MM.1S (cell line): ENCODE results near the gene POU5F1.

Experiments used
- DNase-seq: peaks from one replicate; pipeline ENCODE4 v3.0.0-alpha.2; 2015
- H2AFZ ChIP-seq: fragments of 300-600 bp; sonication (generic); 2 replicates; pipeline ENCODE4 v1.6.0; 2016; ENCODE audit warnings: antibody characterized with exemption, low read length
- H3F3A ChIP-seq: fragments of 300-600 bp; sonication (generic); 2 replicates; pipeline ENCODE4 v1.6.1; 2016; ENCODE audit warnings: mild to moderate bottlenecking, antibody characterized with exemption, low read length, moderate library complexity, mixed read lengths; ENCODE audit not compliant: insufficient read depth
- H3K27ac ChIP-seq: fragments of 300-600 bp; sonication (generic); 2 replicates; pipeline ENCODE4 v1.5.1; 2016; ENCODE audit warnings: mild to moderate bottlenecking, low read length
- H3K27me3 ChIP-seq: fragments of 300-600 bp; sonication (generic); replicated peaks from 2 replicates; pipeline ENCODE4 v1.6.0; 2016; ENCODE audit warnings: low read length; ENCODE audit not compliant: insufficient read depth
- H3K36me3 ChIP-seq: fragments of 300-600 bp; sonication (generic); replicated peaks from 2 replicates; pipeline ENCODE4 v1.6.1; 2016; ENCODE audit warnings: mild to moderate bottlenecking, low read length, mixed read lengths; ENCODE audit not compliant: insufficient read depth
- H3K4me1 ChIP-seq: fragments of 300-600 bp; sonication (generic); 2 replicates; pipeline ENCODE4 v1.6.1; 2016; ENCODE audit warnings: low read length, mixed read lengths
- H3K4me2 ChIP-seq: fragments of 300-600 bp; sonication (generic); 2 replicates; pipeline ENCODE4 v1.6.0; 2016; ENCODE audit warnings: low read depth, low read length
- H3K4me3 ChIP-seq: fragments of 300-600 bp; sonication (generic); 2 replicates; pipeline ENCODE4 v1.5.1; 2016; ENCODE audit warnings: low read length, mixed read lengths
- H3K79me2 ChIP-seq: fragments of 300-600 bp; sonication (generic); 2 replicates; pipeline ENCODE4 v1.6.1; 2016; ENCODE audit warnings: mixed run types, low read length, mixed read lengths
- H3K9ac ChIP-seq: fragments of 300-600 bp; sonication (generic); 2 replicates; pipeline ENCODE4 v1.6.1; 2016; ENCODE audit warnings: low read length, mixed read lengths
- H3K9me2 ChIP-seq: fragments of 300-600 bp; sonication (generic); replicated peaks from 2 replicates; pipeline ENCODE4 v1.6.1; 2016; ENCODE audit warnings: mild to moderate bottlenecking, low read length, mixed read lengths; ENCODE audit not compliant: insufficient read depth
- H3K9me3 ChIP-seq: fragments of 300-600 bp; sonication (generic); replicated peaks from 2 replicates; pipeline ENCODE4 v1.6.1; 2016; ENCODE audit warnings: mild to moderate bottlenecking, low read length, mixed read lengths; ENCODE audit not compliant: insufficient read depth
- H4K20me1 ChIP-seq: fragments of 300-600 bp; sonication (generic); 2 replicates; pipeline ENCODE4 v1.6.1; 2016; ENCODE audit warnings: mild to moderate bottlenecking, low read length, moderate library complexity, mixed read lengths; ENCODE audit not compliant: insufficient read depth
- CTCF ChIP-seq: fragments of 300-600 bp; sonication (generic); IDR thresholded peaks from 2 replicates; pipeline ENCODE4 v1.5.1; 2016; ENCODE audit warnings: antibody characterized with exemption, low read length, mixed read lengths
- EZH2 ChIP-seq: fragments of 300-600 bp; sonication (generic); optimal IDR thresholded peaks from 2 replicates; pipeline ENCODE3; 2017; ENCODE audit warnings: low read depth, mild to moderate bottlenecking, antibody characterized with exemption, low read length, mixed read lengths
- EZH2phosphoT487 ChIP-seq: fragments of 300-600 bp; sonication (generic); IDR thresholded peaks from 2 replicates; pipeline ENCODE4 v1.6.1; 2018; ENCODE audit warnings: antibody characterized with exemption, low read length

POU5F1 gene

GRCh38 chr6:31178143-31179041 is 7.9 kb upstream of the POU5F1 start:
- Histone ChIP-seq H4K20me1 (no peaks in the 10 kb centered on the region), H3K27me3 (no peaks in the 10 kb centered on the region), H3F3A (no peaks in the 10 kb centered on the region), H3K4me3 (no peak overlapping the region), H3K36me3 (no peaks in the 10 kb centered on the region), H3K27ac (no peak overlapping the region), H2AFZ (no peak overlapping the region), H3K9me3 (no peaks in the 10 kb centered on the region), H3K4me1 (no peaks in the 10 kb centered on the region), H3K79me2 (0 out of 2 replicates have a peak, but pooled peaks cover 4% of the 10 kb centered on the region), H3K4me2 (no peak overlapping the region), H3K9ac (no peak overlapping the region), H3K9me2 (no peaks in the 10 kb centered on the region)
- no peak for DNase-seq
- TF ChIP-seq EZH2: no peak
- no peak for TF ChIP-seq CTCF
- no peak for TF ChIP-seq EZH2phosphoT487

GRCh38 chr6:31175971-31176370 is 5.5 kb upstream of the POU5F1 start:
- Histone ChIP-seq H3K27ac (no peak overlapping the region), H3K4me3 (no peak overlapping the region), H3K4me1 (no peaks in the 10 kb centered on the region), H3K4me2 (no peak overlapping the region), H3K9me2 (no peaks in the 10 kb centered on the region), H3F3A (no peaks in the 10 kb centered on the region), H3K9me3 (no peaks in the 10 kb centered on the region), H3K9ac (no peak overlapping the region), H3K79me2 (0 out of 2 replicates have a peak, but pooled peaks cover 4% of the 10 kb centered on the region), H4K20me1 (no peaks in the 10 kb centered on the region), H3K36me3 (no peaks in the 10 kb centered on the region), H3K27me3 (no peaks in the 10 kb centered on the region), H2AFZ (no peak overlapping the region)
- TF ChIP-seq CTCF: no peak
- no peak for TF ChIP-seq EZH2phosphoT487
- no peak for TF ChIP-seq EZH2
- DNase-seq: no peak

DNA sequence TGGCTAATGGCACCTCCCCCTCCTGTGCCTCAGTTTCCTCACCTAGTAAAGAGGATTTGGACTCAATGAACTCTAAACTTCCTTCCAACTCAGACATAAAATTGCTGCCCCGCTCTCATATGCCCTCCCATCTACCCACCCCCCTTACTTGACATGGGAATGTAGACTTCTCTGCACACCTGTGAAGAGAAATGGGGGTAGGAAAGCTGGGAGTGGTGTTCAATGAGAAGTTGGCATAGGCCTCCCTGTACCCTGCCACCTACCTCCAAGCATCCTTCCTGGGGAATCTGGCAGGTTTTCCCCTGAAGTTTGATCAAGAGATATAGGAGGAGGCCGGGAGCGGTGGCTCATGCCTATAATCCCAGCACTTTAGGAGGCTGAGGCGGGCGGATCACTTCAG is 3.9 kb upstream of the POU5F1 start:
- H3K9me3 ChIP-seq: no peaks in the 10 kb centered on the region
- no peaks in the 10 kb centered on the region for H3K36me3 ChIP-seq
- H4K20me1 ChIP-seq: no peaks in the 10 kb centered on the region
- H2AFZ ChIP-seq: no peak overlapping the region
- H3K9me2 ChIP-seq: no peaks in the 10 kb centered on the region
- no peak overlapping the region for H3K9ac ChIP-seq
- H3K4me1 ChIP-seq: no peaks in the 10 kb centered on the region
- TF ChIP-seq CTCF (no peak), EZH2 (no peak), EZH2phosphoT487 (no peak)
- no peaks in the 10 kb centered on the region for H3K27me3 ChIP-seq
- DNase-seq: no peak
- no peak overlapping the region for H3K4me3 ChIP-seq
- H3K79me2 ChIP-seq: no peaks in the 10 kb centered on the region
- H3F3A ChIP-seq: no peaks in the 10 kb centered on the region
- no peak overlapping the region for H3K27ac ChIP-seq
- H3K4me2 ChIP-seq: no peak overlapping the region
